Measurements from ENCODE around the gene DEK.

Gene DEK

GRCh38 chr6:18277237-18278006, 13.1 kb upstream of the DEK start:
- TF ChIP-seq POLR2A (IDR thresholded peaks at IDR 0.05; ENCODE audit: low read length) (no peak), GATA1 (IDR thresholded peaks at IDR 0.05; ENCODE audit: low read depth, low read length) (no peak)
- no peak for DNase-seq

- DNase-seq, result no peak
- TF ChIP-seq GATA1 (IDR thresholded peaks at IDR 0.05; ENCODE audit: low read depth, low read length) (no peak), POLR2A (IDR thresholded peaks at IDR 0.05; ENCODE audit: low read length) (no peak)
These were observed 12.4 kb upstream of the DEK start for GRCh38 chr6:18276610-18277236.

- TF ChIP-seq GATA1 (IDR thresholded peaks at IDR 0.05; ENCODE audit: low read depth, low read length) (no peak), POLR2A (IDR thresholded peaks at IDR 0.05; ENCODE audit: low read length) (no peak)
- no peak for DNase-seq
These were observed 5.9 kb upstream of the DEK start for GRCh38 chr6:18270216-18270615.

DNA sequence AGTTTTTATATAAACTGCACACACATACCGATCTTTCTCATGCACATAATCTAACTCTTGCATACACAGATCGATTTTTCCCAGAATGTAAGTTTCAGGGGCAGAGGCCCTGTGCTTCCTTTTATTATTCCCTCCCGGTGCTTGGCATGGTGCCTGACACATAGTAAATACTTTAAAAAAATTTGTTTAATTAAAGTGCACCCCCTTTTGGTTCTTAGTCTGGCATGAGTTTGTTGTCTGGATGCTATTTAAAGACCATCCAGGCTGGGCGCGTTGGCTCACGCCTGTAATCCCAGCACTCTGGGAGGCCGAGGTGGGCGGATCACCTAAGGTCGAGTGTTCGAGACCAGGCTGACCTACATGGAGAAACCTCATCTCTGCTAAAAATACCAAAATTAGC, 5.4 kb upstream of the DEK start:
- TF ChIP-seq GATA1 (IDR thresholded peaks at IDR 0.05; ENCODE audit: low read depth, low read length), result no peak
- TF ChIP-seq POLR2A (IDR thresholded peaks at IDR 0.05; ENCODE audit: low read length), result no peak
- DNase-seq, result no peak

DNA sequence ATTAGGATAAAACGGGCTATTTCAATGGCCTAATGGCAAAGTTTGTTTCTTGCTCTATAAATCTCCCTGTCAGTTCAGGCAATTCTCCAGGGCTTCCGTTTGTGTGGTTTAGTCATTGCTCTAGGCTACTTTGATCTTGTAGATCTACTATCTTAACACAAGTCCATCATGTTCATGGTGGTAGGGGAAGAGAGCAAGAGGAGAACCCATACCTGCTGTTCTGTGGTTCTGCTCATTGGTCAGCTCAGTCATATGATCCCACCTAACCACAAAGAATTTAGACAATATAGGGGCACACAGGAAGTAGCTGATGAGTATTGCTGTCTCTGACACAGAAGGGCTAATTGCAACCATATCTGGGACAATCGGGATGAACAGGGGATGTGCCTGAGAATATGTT, 4.9 kb upstream of the DEK start:
- no peak for DNase-seq
- no peak for TF ChIP-seq POLR2A (IDR thresholded peaks at IDR 0.05; ENCODE audit: low read length)

- DNase-seq, result no peak
- TF ChIP-seq POLR2A (IDR thresholded peaks at IDR 0.05; ENCODE audit: low read length) (no peak), GATA1 (IDR thresholded peaks at IDR 0.05; ENCODE audit: low read depth, low read length) (no peak)
These were observed 3.7 kb upstream of the DEK start for GRCh38 chr6:18268066-18268465.

DNA sequence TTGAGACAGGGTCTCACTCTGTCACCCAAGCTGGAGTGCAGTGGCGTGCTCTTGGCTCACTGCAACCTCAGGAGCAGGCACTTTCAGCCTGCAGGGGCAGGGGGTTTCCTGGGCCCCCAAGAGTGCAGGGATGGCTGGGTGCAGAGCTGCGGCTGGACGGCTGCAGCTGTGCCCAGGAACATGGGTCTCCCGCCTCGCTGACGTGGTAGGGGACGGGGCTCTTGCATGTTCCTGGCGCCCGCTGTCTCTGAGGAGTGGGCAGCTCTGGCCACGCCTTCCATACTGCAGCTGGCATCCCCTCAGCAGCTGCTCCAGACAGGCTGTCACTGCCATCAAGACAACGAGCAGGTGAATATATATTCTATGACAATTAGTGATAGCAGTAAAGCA, 2.2 kb upstream of the DEK start:
- TF ChIP-seq GATA1 (IDR thresholded peaks at IDR 0.05; ENCODE audit: low read depth, low read length), result no peak
- TF ChIP-seq POLR2A (IDR thresholded peaks at IDR 0.05; ENCODE audit: low read length), result no peak
- DNase-seq, result no peak

DNA sequence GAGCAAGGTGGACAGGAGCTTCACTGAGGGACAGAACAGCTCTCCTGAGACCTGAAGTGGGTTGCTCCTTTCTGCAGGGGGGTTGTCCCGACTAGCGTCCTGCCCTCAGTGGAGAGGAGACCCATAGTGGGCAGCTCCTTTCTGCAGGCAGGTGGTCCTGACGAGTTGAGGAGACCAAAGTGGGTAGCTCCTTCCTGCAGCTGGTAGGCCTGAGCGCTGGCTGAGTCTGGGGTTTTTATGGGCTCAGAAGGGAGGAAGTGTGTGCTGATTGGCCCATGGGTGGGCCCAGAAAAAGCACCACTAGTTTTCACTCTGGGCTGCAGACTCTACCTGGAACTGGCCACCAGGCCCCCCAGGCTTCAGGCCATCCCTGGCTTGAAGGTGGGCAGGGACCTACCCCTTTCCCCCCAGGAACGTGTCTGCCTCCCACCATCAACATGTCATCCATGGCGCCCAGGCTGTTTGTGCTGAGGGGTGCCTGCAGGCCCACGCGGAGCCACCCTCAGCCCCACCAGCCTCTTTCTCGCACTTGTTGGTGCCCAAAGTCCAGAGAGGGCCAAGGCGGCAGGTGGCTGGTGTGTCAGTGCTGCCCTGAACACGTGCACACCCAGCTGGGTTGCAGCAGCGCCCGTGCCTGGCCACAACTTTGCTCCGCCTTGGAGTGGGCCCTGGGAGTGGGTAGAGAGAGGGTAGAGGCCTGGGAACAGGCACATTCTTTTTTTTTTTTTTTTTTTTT, 1.6 kb upstream of the DEK start:
- DNase-seq, result peak; percentile 25 to 26
- TF ChIP-seq POLR2A (IDR thresholded peaks at IDR 0.05; ENCODE audit: low read length), result no peak
- TF ChIP-seq GATA1 (IDR thresholded peaks at IDR 0.05; ENCODE audit: low read depth, low read length), result no peak

- DNase-seq, result no peak
These were observed 620 bp upstream of the DEK start for GRCh38 chr6:18264923-18265377.

DNA sequence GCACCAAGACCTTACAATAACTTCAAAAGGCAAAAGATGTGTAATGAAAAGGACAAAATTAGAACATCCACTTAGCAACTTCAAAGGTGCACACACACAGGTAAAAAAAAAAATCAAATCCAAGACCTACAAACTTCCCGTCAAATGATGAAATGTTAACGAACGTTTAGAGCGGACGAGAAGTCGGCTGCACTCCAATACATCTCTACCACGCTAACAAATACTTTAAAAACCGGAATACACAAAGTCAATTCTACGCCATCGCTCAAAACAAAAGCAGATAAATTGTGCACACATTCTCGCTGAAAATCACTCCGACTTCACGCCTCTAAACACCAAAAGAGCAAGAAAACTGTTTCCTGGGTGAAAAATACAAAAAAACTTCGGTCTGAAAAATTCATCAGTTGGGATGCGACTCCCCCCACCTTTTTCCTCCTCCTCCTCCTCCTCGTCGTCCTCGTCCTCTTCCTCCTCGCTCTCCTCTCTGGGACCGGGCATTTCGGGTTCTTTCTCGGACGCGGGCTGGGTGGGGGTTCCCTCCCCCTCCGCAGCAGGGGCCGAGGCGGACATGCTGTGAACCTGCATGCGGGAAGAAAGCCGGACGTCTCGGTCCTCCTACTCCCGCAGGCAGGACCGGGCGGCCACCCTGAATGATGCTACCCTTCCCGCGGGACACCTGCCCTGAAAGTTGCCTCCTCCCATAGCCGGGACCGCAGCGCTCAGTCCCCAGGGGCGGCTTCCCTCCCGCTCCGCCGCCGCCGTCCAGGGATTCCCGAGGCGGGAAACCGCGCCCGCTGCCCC, 712 bp downstream of the DEK start:
- no peak for TF ChIP-seq GATA1 (IDR thresholded peaks at IDR 0.05; ENCODE audit: low read depth, low read length)
- peak; percentile 14 for TF ChIP-seq POLR2A (IDR thresholded peaks at IDR 0.05; ENCODE audit: low read length)
- DNase-seq, result peak; percentile 60 to 71

More at GRCh38 chr6:18264923-18265377, 620 bp upstream of the DEK start:
- TF ChIP-seq GATA1 (IDR thresholded peaks at IDR 0.05; ENCODE audit: low read depth, low read length) (no peak), POLR2A (IDR thresholded peaks at IDR 0.05; ENCODE audit: low read length) (peak; percentile 57)

DNA sequence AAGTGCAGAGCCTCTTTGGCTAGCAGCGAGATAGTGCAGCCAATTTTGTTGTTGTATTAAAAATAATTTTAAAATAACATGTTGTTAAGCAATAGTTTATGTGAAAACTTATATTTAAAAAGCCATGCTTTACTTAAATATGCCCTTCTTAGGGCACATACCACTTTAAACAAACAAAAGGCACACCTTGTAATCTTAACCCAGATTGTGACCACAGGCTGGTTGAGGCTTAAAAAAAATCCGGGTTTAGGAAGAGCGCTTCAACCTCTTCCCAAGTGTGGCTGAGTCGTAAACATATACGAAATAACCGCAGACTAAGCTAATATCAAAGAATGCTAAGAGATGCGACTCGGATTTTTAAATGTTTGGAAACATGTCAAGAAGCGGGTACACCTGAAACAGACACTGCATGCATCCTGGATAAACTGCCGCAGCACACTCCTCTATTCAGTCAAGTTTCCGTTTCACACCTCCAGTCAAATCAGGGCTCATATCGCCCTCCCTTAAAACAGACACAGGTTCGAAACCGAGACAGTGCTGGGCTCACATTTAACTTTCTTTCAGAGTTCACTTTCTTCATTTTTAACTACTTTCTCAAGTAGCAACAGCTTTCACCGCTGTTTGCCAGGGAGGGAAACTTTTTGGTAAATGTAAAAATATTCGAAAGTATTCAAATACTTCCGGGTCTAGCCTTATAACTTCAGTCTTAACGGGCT, 1.5 kb downstream of the DEK start:
- TF ChIP-seq POLR2A (IDR thresholded peaks at IDR 0.05; ENCODE audit: low read length) (no peak), GATA1 (IDR thresholded peaks at IDR 0.05; ENCODE audit: low read depth, low read length) (no peak)
- peak; percentile 29 to 55 for DNase-seq

DNA sequence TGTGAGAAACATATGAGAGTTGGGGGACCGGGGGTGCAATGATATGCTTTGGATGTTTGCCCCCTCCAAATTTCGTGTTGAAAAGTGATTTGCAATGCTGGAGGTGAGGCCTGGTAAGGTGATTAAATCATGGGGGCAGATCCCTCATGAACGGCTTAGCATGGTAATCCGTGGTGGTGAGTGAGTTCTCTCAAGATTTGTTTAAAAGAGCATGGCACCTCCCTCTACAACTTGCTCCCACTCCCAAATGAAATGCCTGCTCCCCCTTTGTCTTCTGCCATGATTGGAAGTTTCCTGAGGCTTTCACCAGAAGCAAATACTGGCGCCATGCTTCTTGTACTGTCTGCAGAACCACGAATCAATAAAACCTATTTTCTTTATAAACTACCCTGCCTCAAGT, 2.5 kb downstream of the DEK start:
- no peak for TF ChIP-seq GATA1 (IDR thresholded peaks at IDR 0.05; ENCODE audit: low read depth, low read length)
- no peak for TF ChIP-seq POLR2A (IDR thresholded peaks at IDR 0.05; ENCODE audit: low read length)
- DNase-seq, result no peak

DNA sequence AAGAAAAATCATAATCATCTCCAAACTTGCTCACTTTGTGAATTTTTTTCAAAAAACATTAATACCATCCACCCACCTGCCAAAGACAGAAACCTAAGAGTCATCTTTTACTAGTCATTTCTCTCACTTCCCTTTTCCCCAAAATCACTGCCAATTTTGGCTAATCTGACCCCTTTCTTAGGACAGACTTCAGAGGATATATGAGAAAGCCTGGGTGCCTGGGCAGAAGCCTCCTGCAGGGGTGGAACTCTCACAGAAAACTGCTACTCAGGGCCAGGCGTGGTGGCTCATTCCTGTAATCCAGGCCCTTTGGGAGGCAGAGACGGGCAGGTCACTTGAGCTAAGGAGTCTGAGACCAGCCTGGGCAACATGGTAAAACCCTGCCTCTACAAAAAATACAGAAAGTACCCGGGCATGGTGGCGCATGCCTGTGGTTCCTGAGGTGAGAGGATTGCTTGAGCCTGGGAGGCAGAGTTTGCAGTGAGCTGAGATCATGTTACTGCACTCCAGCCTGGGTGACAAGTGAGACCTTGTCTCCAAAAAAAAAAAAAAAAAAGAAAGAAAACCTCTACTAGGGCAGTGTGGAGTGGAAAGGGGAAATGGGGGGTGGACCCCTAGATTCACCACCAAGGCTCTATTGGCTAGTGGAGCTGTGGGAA, 3.8 kb downstream of the DEK start:
- no peak for DNase-seq
- no peak for TF ChIP-seq GATA1 (IDR thresholded peaks at IDR 0.05; ENCODE audit: low read depth, low read length)
- TF ChIP-seq POLR2A (IDR thresholded peaks at IDR 0.05; ENCODE audit: low read length), result no peak

Measured in erythroblast (primary cell).